Hepatocyte (in vitro differentiated cells): ENCODE results near the gene SUN3. TPM values are rescaled to one million over a fixed set of nuclear protein-coding genes. Genes with fewer than 3 reads are reported as not detected.
A peak's percentile ranks its signal among the peaks of the same experiment; 100 is the strongest.

Source experiments
- DNase-seq: peaks from one replicate; pipeline ENCODE4 v3.0.0-alpha.2; 2016; ENCODE audit warnings: low spot score
- H2AFZ ChIP-seq: fragments of 200-600 bp; sonication (generic); 2 replicates; pipeline ENCODE4 v1.6.0; 2016; ENCODE audit warnings: antibody characterized with exemption, mild to moderate bottlenecking
- H3K27ac ChIP-seq: fragments of 200-600 bp; sonication (generic); 2 replicates; pipeline ENCODE4 v1.5.1; 2016; ENCODE audit warnings: mild to moderate bottlenecking
- H3K27me3 ChIP-seq: fragments of 200-600 bp; sonication (generic); 2 replicates; pipeline ENCODE4 v1.6.1; 2016
- H3K36me3 ChIP-seq: fragments of 200-600 bp; sonication (generic); replicated peaks from 2 replicates; pipeline ENCODE4 v1.5.1; 2016; ENCODE audit warnings: low read depth; ENCODE audit not compliant: insufficient read depth
- H3K4me1 ChIP-seq: fragments of 200-600 bp; sonication (generic); 2 replicates; pipeline ENCODE4 v1.5.1; 2016; ENCODE audit warnings: mild to moderate bottlenecking, moderate library complexity; ENCODE audit not compliant: insufficient read depth
- H3K4me2 ChIP-seq: fragments of 200-600 bp; sonication (generic); 2 replicates; pipeline ENCODE4 v1.6.0; 2016
- H3K4me3 ChIP-seq: fragments of 200-600 bp; sonication (generic); 2 replicates; pipeline ENCODE4 v1.5.1; 2016; ENCODE audit warnings: mild to moderate bottlenecking
- H3K79me2 ChIP-seq: fragments of 200-600 bp; sonication (generic); 2 replicates; pipeline ENCODE4 v1.6.0; 2017; ENCODE audit warnings: mild to moderate bottlenecking
- H3K9me2 ChIP-seq: fragments of 200-600 bp; sonication (generic); replicated peaks from 2 replicates; pipeline ENCODE4 v1.6.0; 2017; ENCODE audit warnings: mild to moderate bottlenecking; ENCODE audit not compliant: insufficient read depth
- H3K9me3 ChIP-seq: fragments of 200-600 bp; sonication (generic); 2 replicates; pipeline ENCODE4 v1.5.1; 2016; ENCODE audit warnings: low read depth, mild to moderate bottlenecking
- H4K20me1 ChIP-seq: fragments of 200-600 bp; sonication (generic); 2 replicates; pipeline ENCODE4 v1.6.0; 2016; ENCODE audit warnings: mild to moderate bottlenecking; ENCODE audit not compliant: insufficient read depth, poor library complexity, severe bottlenecking
- EZH2 ChIP-seq: fragments of 200-600 bp; sonication (generic); IDR thresholded peaks from 2 replicates; pipeline ENCODE4 v1.6.1; 2016; ENCODE audit warnings: antibody characterized with exemption, mild to moderate bottlenecking, borderline replicate concordance
- EZH2phosphoT487 ChIP-seq: fragments of 200-600 bp; sonication (generic); IDR thresholded peaks from one replicate; pipeline ENCODE4 v1.6.1; 2018; ENCODE audit warnings: antibody characterized with exemption, mild to moderate bottlenecking, low read depth, moderate library complexity; ENCODE audit not compliant: unreplicated experiment, severe bottlenecking
- WGBS: methylation state at CpG from one replicate; pipeline ENCODE4 v1.1.6; 2016; ENCODE audit warnings: low lambda C conversion rate; ENCODE audit errors: missing lambda C conversion rate; 5-methylcytosine and 5-hydroxymethylcytosine counted together
- polyA plus RNA-seq: library from polyadenylated mRNA; unstranded; fragments of >200 nt; fragmentation: Nextera tagmentation; extraction: Ambion mirVana; gene quantifications from 2 replicates; pipeline ENCODE4 v1.2.1, GENCODE V29; 2016
- total RNA-seq: library from RNA; depleted of rRNA; stranded (reverse); fragments of >200 nt; gene quantifications from 2 replicates; pipeline ENCODE4 v1.2.3, GENCODE V29; 2014
- TF ChIP-seq, protein P1 (sequence below): fragments of 200-600 bp; sonication (generic); IDR thresholded peaks from 2 replicates; pipeline ENCODE4 v1.5.1; 2016; ENCODE audit warnings: antibody characterized with exemption, mild to moderate bottlenecking; ENCODE audit not compliant: poor library complexity

SUN3 gene
- total and polyA plus RNA-seq, 2 experiments from 2014 or later, result not detected

DNA sequence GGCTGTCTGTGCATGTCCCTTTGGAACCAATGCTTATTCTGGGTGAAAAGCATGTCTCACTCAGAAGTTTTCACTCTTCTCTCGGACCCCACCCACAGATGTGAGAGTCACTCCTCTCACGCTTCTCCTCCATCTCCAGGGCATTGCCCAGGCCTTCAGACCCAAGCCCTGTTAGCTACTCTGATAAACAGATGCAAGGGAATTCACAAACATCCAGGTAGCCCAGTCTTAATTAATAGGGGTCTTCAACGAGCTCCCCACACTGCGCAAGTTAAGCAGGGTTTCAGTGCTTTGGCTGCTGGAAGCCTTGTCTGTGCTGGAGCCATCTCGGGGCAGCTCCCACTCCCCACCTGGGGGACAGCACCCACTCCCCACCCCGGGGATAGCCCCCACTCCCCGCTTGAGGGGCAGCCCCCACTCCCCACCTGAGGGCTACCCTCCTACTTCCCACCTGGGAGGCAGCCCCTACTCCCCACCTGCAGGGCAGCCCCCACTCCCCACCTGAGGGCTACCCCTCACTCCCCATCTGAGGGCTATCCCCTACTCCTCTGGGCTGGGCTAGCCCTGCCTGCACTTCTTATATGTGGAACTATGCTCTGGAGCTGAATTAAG, 89.4 kb downstream of the SUN3 start:
- Histone ChIP-seq H3K9me3 (no peaks in the 10 kb centered on the region), H3K27ac (peak overlapping the region; percentile 72), H4K20me1 (no peaks in the 10 kb centered on the region), H3K36me3 (no peaks in the 10 kb centered on the region), H3K4me2 (no peak overlapping the region), H3K9me2 (no peaks in the 10 kb centered on the region), H2AFZ (no peak overlapping the region), H3K27me3 (no peaks in the 10 kb centered on the region), H3K79me2 (no peaks in the 10 kb centered on the region), H3K4me1 (peaks cover 17% of the 10 kb centered on the region), H3K4me3 (no peak overlapping the region)
- no peak for DNase-seq
- 96% methylated on average over 4 of the region's 7 CpGs for WGBS
- TF ChIP-seq, protein P1, sequence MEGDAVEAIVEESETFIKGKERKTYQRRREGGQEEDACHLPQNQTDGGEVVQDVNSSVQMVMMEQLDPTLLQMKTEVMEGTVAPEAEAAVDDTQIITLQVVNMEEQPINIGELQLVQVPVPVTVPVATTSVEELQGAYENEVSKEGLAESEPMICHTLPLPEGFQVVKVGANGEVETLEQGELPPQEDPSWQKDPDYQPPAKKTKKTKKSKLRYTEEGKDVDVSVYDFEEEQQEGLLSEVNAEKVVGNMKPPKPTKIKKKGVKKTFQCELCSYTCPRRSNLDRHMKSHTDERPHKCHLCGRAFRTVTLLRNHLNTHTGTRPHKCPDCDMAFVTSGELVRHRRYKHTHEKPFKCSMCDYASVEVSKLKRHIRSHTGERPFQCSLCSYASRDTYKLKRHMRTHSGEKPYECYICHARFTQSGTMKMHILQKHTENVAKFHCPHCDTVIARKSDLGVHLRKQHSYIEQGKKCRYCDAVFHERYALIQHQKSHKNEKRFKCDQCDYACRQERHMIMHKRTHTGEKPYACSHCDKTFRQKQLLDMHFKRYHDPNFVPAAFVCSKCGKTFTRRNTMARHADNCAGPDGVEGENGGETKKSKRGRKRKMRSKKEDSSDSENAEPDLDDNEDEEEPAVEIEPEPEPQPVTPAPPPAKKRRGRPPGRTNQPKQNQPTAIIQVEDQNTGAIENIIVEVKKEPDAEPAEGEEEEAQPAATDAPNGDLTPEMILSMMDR, result no peak
- TF ChIP-seq EZH2 (no peak), EZH2phosphoT487 (no peak)

DNA sequence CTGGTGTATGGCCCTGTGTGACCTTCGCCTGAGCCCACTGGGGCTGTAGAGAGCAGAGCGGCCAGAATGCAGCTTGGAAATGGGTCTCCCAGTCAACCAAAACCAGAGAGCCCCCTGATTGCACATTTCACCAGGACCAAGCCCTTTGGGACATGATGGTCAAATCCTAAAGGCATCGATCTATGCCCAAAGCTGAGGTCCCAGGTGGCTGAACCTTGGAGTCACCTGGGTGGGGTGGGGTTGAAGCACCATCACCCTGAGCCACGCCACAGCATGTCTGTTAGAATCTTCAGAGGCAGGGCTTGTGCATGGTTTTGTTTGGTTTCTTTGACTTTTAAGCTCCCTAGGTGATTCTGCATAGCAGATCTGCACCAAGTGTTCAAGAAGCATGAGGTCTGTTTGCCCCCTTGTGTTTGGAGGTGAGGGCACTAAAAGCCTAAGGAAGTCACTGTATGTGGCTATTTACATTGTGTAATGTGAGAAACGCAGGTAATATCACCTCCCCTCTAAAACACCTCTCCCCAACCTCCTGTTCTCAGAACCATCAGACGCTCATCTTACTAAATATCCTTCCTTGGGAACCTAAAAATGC, 90.2 kb downstream of the SUN3 start:
- Histone ChIP-seq H3K4me1 (peaks cover 17% of the 10 kb centered on the region), H2AFZ (no peak overlapping the region), H3K79me2 (no peaks in the 10 kb centered on the region), H4K20me1 (no peaks in the 10 kb centered on the region), H3K9me2 (no peaks in the 10 kb centered on the region), H3K27me3 (no peaks in the 10 kb centered on the region), H3K36me3 (no peaks in the 10 kb centered on the region), H3K4me2 (no peak overlapping the region), H3K27ac (no peak overlapping the region), H3K9me3 (no peaks in the 10 kb centered on the region), H3K4me3 (no peak overlapping the region)
- DNase-seq, result no peak
- WGBS, result 96% methylated on average over 6 of the region's 6 CpGs
- no peak for TF ChIP-seq EZH2phosphoT487
- TF ChIP-seq EZH2, result no peak
- TF ChIP-seq, protein P1, result no peak

DNA sequence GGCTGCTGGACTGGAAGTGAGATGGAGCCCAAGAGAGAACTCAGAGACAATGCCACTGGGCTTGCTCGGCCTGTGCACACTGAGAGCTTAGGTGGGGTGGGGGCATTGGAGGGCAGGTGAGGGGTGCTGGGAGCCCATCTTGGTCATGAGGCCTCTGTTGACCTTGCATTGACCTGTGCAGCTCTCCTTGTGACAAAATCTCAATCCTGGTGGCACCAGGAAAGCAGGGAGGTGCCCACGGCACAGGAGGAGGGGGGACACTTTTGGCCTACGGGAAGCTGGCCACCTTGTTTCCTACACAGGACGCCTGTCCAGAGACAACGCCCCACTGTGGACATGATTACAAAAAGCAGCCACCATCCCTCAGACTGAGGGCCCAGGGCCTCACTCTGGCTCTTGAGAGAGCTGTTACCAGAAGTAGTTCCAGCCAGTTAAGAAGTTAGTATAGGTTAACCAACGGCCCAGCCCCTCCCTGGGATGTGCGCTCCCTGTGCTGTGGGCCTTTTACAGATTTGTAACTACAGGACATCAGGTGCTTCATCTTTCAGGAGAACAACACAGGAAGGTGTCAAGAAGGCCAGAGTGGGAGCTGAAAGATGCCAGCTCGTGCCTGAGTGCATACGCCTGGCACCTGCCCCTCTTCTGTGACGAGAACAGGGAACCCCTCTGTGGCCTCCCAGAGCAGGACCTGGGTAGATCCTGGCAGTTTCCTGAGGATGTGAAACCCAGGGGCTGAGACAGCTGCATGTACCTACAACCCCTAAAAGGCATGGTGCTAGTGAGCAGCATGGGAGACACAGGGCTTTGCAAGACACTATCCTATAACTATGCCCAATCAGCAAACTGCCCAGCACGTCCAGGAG, 91.0 kb downstream of the SUN3 start:
- Histone ChIP-seq H3K9me3 (no peaks in the 10 kb centered on the region), H3K79me2 (no peaks in the 10 kb centered on the region), H3K4me3 (no peak overlapping the region), H3K4me2 (no peak overlapping the region), H2AFZ (no peak overlapping the region), H3K4me1 (peaks cover 17% of the 10 kb centered on the region), H3K9me2 (no peaks in the 10 kb centered on the region), H3K36me3 (no peaks in the 10 kb centered on the region), H3K27ac (no peak overlapping the region), H4K20me1 (no peaks in the 10 kb centered on the region), H3K27me3 (no peaks in the 10 kb centered on the region)
- TF ChIP-seq EZH2phosphoT487 (no peak), EZH2 (no peak)
- TF ChIP-seq, protein P1, result no peak
- no peak for DNase-seq
- WGBS, result 95% methylated on average over 11 of the region's 11 CpGs

Other genes with a start within 250 kb of the SUN3 start
- gene PKD1L1, start 80.6 kb downstream of the SUN3 start, total RNA-seq, result under 0.01 and 0.07 TPM in 2 replicates
- gene PKD1L1, start 80.6 kb downstream of the SUN3 start, polyA plus RNA-seq, result 0.07 TPM in 1 of 2 replicates, not detected in the other
- gene HUS1, start 49.5 kb downstream of the SUN3 start, total RNA-seq, result 27.7 and 29.3 TPM in 2 replicates
- gene HUS1, start 49.5 kb downstream of the SUN3 start, polyA plus RNA-seq, result 11.5 and 16.1 TPM in 2 replicates
- 0.43 TPM in 1 of 2 replicates, not detected in the other for gene C7orf57, start 6.4 kb upstream of the SUN3 start, total RNA-seq
- not detected in 2 replicates for gene C7orf57, start 6.4 kb upstream of the SUN3 start, polyA plus RNA-seq
- gene UPP1, start 60.2 kb upstream of the SUN3 start, total RNA-seq, result 12.7 and 14.6 TPM in 2 replicates
- gene UPP1, start 60.2 kb upstream of the SUN3 start, polyA plus RNA-seq, result 38.7 and 50.2 TPM in 2 replicates
- gene ABCA13, start 142.4 kb upstream of the SUN3 start, total RNA-seq, result 1.6 and 2.0 TPM in 2 replicates
- 0.57 and 0.58 TPM in 2 replicates for gene ABCA13, start 142.4 kb upstream of the SUN3 start, polyA plus RNA-seq